Measurements from ENCODE around the gene HEG1. TPM values are rescaled to one million over a fixed set of nuclear protein-coding genes. Genes with fewer than 3 reads are reported as not detected.

The HEG1 gene
- total and polyA plus RNA-seq, 2 of the 8 experiments (the other 6 are each of a cell fraction or from before 2014, with no cell fraction given): 5.3 to 9.7 TPM

- no peak overlapping the region for H2AK5ac ChIP-seq (ENCODE audit: low read depth, low read length)
- no peak for FAIRE-seq
- no peak overlapping the region for H4K5ac ChIP-seq (ENCODE audit: insufficient read length, low read depth, low read length)
- H2BK120ac ChIP-seq (replicated peaks; ENCODE audit: low read depth, low read length): no peak overlapping the region
- H3K79me1 ChIP-seq (ENCODE audit: low read depth, low read length): 0 out of 2 replicates have a peak, but pooled peaks cover 2% of the 10 kb centered on the region
- H4K20me1 ChIP-seq (replicated peaks in 1 of 2; ENCODE audit: control insufficient read depth in 1 of 2, insufficient read depth in 2 of 2, low read length in 2 of 2): no peaks in the 10 kb centered on the region
- ChIA-PET POLR2A (ENCODE audit: partially characterized antibody) (interaction anchor here (1.3 kb wide), 1 partner anchor 12 kb away, joined by 3 read pairs; no protein-coding TSS in a partner anchor), CTCF (ENCODE audit: partially characterized antibody) (interaction anchor here (0.7 to 1.5 kb wide), 6 partner anchors 17 to 414 kb away, joined by 3 to 5 read pairs (median 4); no protein-coding TSS in a partner anchor)
- H3K9me3 ChIP-seq (ENCODE audit: insufficient read depth in 2 of 2, low read depth in 1 of 2, low read length in 1 of 2): no peaks in the 10 kb centered on the region
- H3K27ac ChIP-seq (ENCODE audit: low read depth, low read length): no peak overlapping the region
- no peak overlapping the region for H2BK15ac ChIP-seq (ENCODE audit: low read length)
- H4K91ac ChIP-seq (replicated peaks; ENCODE audit: insufficient read length, low read length): no peak overlapping the region
- H3K36me3 ChIP-seq (ENCODE audit: control insufficient read depth in 2 of 4, insufficient read depth in 4 of 4, low read length in 3 of 4): peaks cover 0 to 33% (median 8%) of the 10 kb centered on the region in 4 experiments; a peak in 6 of 8 replicates
- no peak overlapping the region for H3K4me2 ChIP-seq (ENCODE audit: insufficient read depth in 1 of 2, low read depth in 2 of 2, low read length in 2 of 2)
- H3K79me2 ChIP-seq (ENCODE audit: control insufficient read depth in 1 of 2, insufficient read depth in 2 of 2, low read length in 2 of 2): no peaks in the 10 kb centered on the region
- H2BK5ac ChIP-seq (ENCODE audit: low read depth, low read length): no peak overlapping the region
- no peak for DNase-seq (ENCODE audit: low read depth in 1 of 2, low spot score in 2 of 2)
- no peak overlapping the region for H3K18ac ChIP-seq (ENCODE audit: extremely low read depth, low read length)
- H3K4me3 ChIP-seq (ENCODE audit: extremely low read depth in 1 of 4, insufficient read depth in 2 of 4, low read depth in 3 of 4, low read length in 4 of 4): no peak overlapping the region
- no peak overlapping the region for H2BK12ac ChIP-seq (ENCODE audit: low read depth, low read length)
- H3K56ac ChIP-seq (replicated peaks; ENCODE audit: insufficient read length, low read depth, low read length): no peak overlapping the region
- H3K4me1 ChIP-seq (replicated peaks in 1 of 4; ENCODE audit: control insufficient read depth in 3 of 4, insufficient read depth in 4 of 4, low read length in 3 of 4): no peaks in the 10 kb centered on the region
- no peaks in the 10 kb centered on the region for H3K23me2 ChIP-seq (ENCODE audit: low read depth, low read length)
- no peaks in the 10 kb centered on the region for H3K27me3 ChIP-seq (replicated peaks in 1 of 4; ENCODE audit: control insufficient read depth in 3 of 4, extremely low read depth in 1 of 4, insufficient read depth in 3 of 4, low read length in 3 of 4)
- no peak overlapping the region for H4K8ac ChIP-seq (ENCODE audit: extremely low read depth, insufficient read depth, low read length)
- H3K23ac ChIP-seq (ENCODE audit: insufficient read length): no peak overlapping the region
- H3K14ac ChIP-seq (ENCODE audit: insufficient read length): no peak overlapping the region
- 89% methylated on average over 8 of the region's 8 CpGs; no CpG with 5 or more reads in 1 of the 2 experiments for WGBS, 2 experiments (ENCODE audit: extremely low coverage in 1 of 2, insufficient coverage in 1 of 2, insufficient read length in 1 of 2, insufficient replicate concordance in 2 of 2, low coverage in 1 of 2, low lambda C conversion rate in 2 of 2, missing lambda C conversion rate in 1 of 2)
- no peak overlapping the region for H3K4ac ChIP-seq (replicated peaks; ENCODE audit: insufficient read length, low read depth, low read length)
- H2BK20ac ChIP-seq (ENCODE audit: low read length): no peak overlapping the region
- no peak overlapping the region for H3K9ac ChIP-seq (replicated peaks in 1 of 4; ENCODE audit: extremely low read depth in 1 of 4, low read depth in 3 of 4, low read length in 3 of 4)
- H2AFZ ChIP-seq (ENCODE audit: low read length): no peak overlapping the region
- no peak for TF ChIP-seq KDM5A (IDR thresholded peaks at IDR 0.05; ENCODE audit: low read length)
Measured at GRCh38 chr3:125023833-125024555, 31.8 kb downstream of the HEG1 start.

Measured in H1 (cell line).